Esophagus squamous epithelium (tissue), 4 donors: ENCODE results near the gene CHID1.

ENCODE experiments used
- POLR2A ChIP-seq, 4 donors: fragments of 450-650 bp; IDR thresholded peaks; one replicate each; pipeline ENCODE4 v1.6.1; 2017; ENCODE audit warnings: antibody characterized with exemption in 4 of 4, mild to moderate bottlenecking in 4 of 4, moderate library complexity in 3 of 4
- TF ChIP-seq, protein P1 (sequence below), 6 experiments: fragments of 450-650 bp in 4 of 6; fragments of 200-600 bp in 2 of 6; sonication (generic) in 2 of 6; IDR thresholded peaks; one replicate each; pipeline ENCODE4 v1.5.1; 2016 to 2019; ENCODE audit warnings: antibody characterized with exemption in 6 of 6, mild to moderate bottlenecking in 4 of 6, moderate library complexity in 4 of 6

DNA sequence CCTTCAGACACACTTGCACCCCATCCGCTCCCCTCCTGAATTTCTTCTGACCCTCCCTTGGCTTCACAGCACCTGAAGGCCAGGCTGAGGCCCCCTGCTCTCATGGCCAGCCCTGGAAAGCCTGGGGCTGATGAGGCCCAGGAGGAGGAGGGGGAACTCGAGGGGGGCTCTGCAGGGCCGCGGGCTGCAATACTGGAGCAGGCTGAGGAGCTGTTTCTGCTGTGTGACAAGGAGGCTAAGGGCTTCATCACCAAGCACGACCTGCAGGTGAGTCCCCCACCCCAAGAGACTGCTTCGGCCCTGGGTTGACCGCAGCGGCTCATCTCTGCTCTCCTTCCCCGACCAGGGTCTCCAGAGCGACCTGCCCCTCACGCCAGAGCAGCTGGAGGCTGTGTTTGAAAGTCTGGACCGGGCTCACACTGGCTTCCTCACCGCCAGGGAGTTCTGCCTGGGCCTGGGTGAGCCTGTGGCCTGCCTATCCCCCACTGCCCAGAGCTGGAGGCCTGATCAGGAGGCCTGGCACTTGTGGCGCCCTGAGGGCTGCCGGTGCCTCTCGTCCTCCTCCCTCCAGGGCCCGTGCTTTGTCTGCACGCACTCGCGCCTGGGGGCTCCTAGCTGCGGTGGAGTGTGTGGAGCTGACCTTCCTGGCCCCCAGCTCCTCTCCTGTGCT lies 82.0 kb downstream of the CHID1 start:
- TF ChIP-seq, protein P1, sequence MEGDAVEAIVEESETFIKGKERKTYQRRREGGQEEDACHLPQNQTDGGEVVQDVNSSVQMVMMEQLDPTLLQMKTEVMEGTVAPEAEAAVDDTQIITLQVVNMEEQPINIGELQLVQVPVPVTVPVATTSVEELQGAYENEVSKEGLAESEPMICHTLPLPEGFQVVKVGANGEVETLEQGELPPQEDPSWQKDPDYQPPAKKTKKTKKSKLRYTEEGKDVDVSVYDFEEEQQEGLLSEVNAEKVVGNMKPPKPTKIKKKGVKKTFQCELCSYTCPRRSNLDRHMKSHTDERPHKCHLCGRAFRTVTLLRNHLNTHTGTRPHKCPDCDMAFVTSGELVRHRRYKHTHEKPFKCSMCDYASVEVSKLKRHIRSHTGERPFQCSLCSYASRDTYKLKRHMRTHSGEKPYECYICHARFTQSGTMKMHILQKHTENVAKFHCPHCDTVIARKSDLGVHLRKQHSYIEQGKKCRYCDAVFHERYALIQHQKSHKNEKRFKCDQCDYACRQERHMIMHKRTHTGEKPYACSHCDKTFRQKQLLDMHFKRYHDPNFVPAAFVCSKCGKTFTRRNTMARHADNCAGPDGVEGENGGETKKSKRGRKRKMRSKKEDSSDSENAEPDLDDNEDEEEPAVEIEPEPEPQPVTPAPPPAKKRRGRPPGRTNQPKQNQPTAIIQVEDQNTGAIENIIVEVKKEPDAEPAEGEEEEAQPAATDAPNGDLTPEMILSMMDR (IDR thresholded peaks at IDR 0.05): no peak
- TF ChIP-seq POLR2A (IDR thresholded peaks at IDR 0.05): no peak
